Measurements from ENCODE around the gene TNFRSF8.

DNA sequence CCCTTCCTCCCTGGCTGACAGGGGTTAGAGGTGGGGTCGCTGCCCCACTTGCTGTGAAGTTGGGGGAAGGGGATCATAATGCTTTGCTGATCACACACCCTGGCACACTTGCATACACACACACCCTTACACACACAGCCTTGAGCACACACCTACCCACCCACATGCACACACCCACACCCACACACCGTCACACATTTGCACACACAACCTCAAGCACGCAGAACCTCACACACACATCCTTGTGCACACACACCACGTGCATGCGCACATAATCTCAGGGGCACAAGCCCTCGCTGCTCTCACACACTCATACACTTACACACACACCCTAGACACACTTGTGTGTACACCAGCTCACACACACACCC is 16.4 kb upstream of the TNFRSF8 start:
- no peak for TF ChIP-seq EZH2 (IDR thresholded peaks at IDR 0.05; ENCODE audit: low read length, unreplicated experiment)
- TF ChIP-seq, protein P1, sequence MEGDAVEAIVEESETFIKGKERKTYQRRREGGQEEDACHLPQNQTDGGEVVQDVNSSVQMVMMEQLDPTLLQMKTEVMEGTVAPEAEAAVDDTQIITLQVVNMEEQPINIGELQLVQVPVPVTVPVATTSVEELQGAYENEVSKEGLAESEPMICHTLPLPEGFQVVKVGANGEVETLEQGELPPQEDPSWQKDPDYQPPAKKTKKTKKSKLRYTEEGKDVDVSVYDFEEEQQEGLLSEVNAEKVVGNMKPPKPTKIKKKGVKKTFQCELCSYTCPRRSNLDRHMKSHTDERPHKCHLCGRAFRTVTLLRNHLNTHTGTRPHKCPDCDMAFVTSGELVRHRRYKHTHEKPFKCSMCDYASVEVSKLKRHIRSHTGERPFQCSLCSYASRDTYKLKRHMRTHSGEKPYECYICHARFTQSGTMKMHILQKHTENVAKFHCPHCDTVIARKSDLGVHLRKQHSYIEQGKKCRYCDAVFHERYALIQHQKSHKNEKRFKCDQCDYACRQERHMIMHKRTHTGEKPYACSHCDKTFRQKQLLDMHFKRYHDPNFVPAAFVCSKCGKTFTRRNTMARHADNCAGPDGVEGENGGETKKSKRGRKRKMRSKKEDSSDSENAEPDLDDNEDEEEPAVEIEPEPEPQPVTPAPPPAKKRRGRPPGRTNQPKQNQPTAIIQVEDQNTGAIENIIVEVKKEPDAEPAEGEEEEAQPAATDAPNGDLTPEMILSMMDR (conservative IDR thresholded peaks at IDR 0.05; ENCODE audit: low read depth, low read length) = no peak
- TF ChIP-seq EZH2phosphoT487 (IDR thresholded peaks at IDR 0.05; ENCODE audit: borderline replicate concordance, low read length) = no peak
